HepG2 (cell line): ENCODE measurements around the gene CKAP2L. TPM values are rescaled to one million over a fixed set of nuclear protein-coding genes. Genes with fewer than 3 reads are reported as not detected.

Experiments used
- ATAC-seq: fragments of 200-7000 bp; cut with Tn5 transposase; 3 replicates; pipeline ENCODE4 v1.9.1; 2020; ENCODE audit warnings: mild to moderate bottlenecking, moderate library complexity
- BruUV-seq: library from RNA; stranded (reverse); fragments of 400-500 nt; replicated peaks from 2 replicates; lab custom pipeline; 2021; lab: Mats Ljungman, UMichigan
- CTCF ChIA-PET: fragments of 300-600 bp; formaldehyde crosslinking; extraction: SDS; loops from one replicate; lab custom pipeline; 2021; ENCODE audit warnings: low total read pairs, inconsistent platforms, low intra/inter-chr PET ratio; lab: Yijun Ruan, JAX
- POLR2A ChIA-PET: fragments of 350-600 bp; sonication (Branson Sonifier 250); formaldehyde crosslinking; loops from one replicate; lab custom pipeline; 2020; ENCODE audit warnings: antibody characterized with exemption, inconsistent platforms; lab: Yijun Ruan, JAX
- DNase-seq: peaks from one replicate; pipeline ENCODE4 v3.0.0-alpha.2; 2015; ENCODE audit warnings: low spot score
- FAIRE-seq: peaks from 3 replicates; lab custom pipeline; 2011; peaks lifted over from hg19 to GRCh38; lab: Jason Lieb, UNC
- H2AFZ ChIP-seq: one replicate; pipeline ENCODE4 v1.6.1; 2011; ENCODE audit warnings: low read length, inconsistent platforms
- H3K27ac ChIP-seq: fragments of 300-600 bp; 3 replicates; pipeline ENCODE4 v1.8.0; 2011; ENCODE audit warnings: mixed run types, mild to moderate bottlenecking, mixed read lengths, low read length, inconsistent platforms; ENCODE audit not compliant: insufficient read depth; ENCODE audit errors: extremely low read length
- H3K27me3 ChIP-seq, 2 experiments: fragments of 200-600 bp in 1 of 2; 2 replicates in 1 of 2; 3 replicates in 1 of 2; pipeline versions ENCODE4 v1.6.0 to v1.8.0; 2011; ENCODE audit warnings: low read length in 2 of 2, mild to moderate bottlenecking in 2 of 2, moderate library complexity in 2 of 2, inconsistent platforms in 1 of 2; ENCODE audit not compliant: insufficient read depth in 2 of 2, control insufficient read depth in 1 of 2
- H3K36me3 ChIP-seq, 2 experiments: fragments of 200-600 bp in 1 of 2; replicated peaks in 1 of 2; 2 replicates in 1 of 2; 3 replicates in 1 of 2; pipeline versions ENCODE4 v1.5.1 to v1.8.0; 2011; ENCODE audit warnings: low read length in 2 of 2, inconsistent platforms in 1 of 2; ENCODE audit not compliant: insufficient read depth in 2 of 2, control insufficient read depth in 1 of 2
- H3K4me1 ChIP-seq: 2 replicates; pipeline ENCODE4 v1.5.1; 2012; ENCODE audit warnings: low read length, inconsistent platforms; ENCODE audit not compliant: insufficient read depth
- H3K4me2 ChIP-seq: 2 replicates; pipeline ENCODE4 v1.6.0; 2011; ENCODE audit warnings: low read depth, low read length, inconsistent platforms
- H3K4me3 ChIP-seq, 3 experiments: fragments of 200-600 bp in 1 of 3; sonication (generic), shearing (Covaris generic) in 1 of 3; replicated peaks in 1 of 3; 2 replicates each; pipeline ENCODE4 v1.5.1; 2011 to 2016; ENCODE audit warnings: low read length in 3 of 3, inconsistent platforms in 2 of 3, low read depth in 2 of 3, mild to moderate bottlenecking in 2 of 3, control low read depth in 1 of 3, mixed read lengths in 1 of 3; ENCODE audit not compliant: insufficient read depth in 1 of 3
- H3K79me2 ChIP-seq: one replicate; pipeline ENCODE4 v1.6.1; 2011; ENCODE audit warnings: low read length, inconsistent platforms; ENCODE audit not compliant: insufficient read depth
- H3K9ac ChIP-seq: 2 replicates; pipeline ENCODE4 v1.6.0; 2011; ENCODE audit warnings: mild to moderate bottlenecking, low read depth, low read length, inconsistent platforms; ENCODE audit not compliant: insufficient read depth
- H3K9me3 ChIP-seq: 2 replicates; pipeline ENCODE4 v1.5.1; 2012; ENCODE audit warnings: mild to moderate bottlenecking, low read length
- H4K20me1 ChIP-seq: 2 replicates; pipeline ENCODE4 v1.6.0; 2011; ENCODE audit warnings: inconsistent platforms, mild to moderate bottlenecking, low read length, moderate library complexity; ENCODE audit not compliant: insufficient read depth
- BRCA1 ChIP-seq: sonication (generic); formaldehyde crosslinking; IDR thresholded peaks from 2 replicates; pipeline ENCODE4 v1.4.0; 2020; ENCODE audit warnings: missing genetic modification reagents
- CHCHD3 ChIP-seq: sonication (generic); formaldehyde crosslinking; IDR thresholded peaks from 2 replicates; pipeline ENCODE4 v1.8.0; 2022; ENCODE audit warnings: mild to moderate bottlenecking, missing genetic modification reagents, moderate library complexity
- ELF1 ChIP-seq: sonication (generic); formaldehyde crosslinking; IDR thresholded peaks from 2 replicates; pipeline ENCODE4 v1.4.0; 2020; ENCODE audit warnings: missing genetic modification reagents
- HNRNPUL1 ChIP-seq: fragments of 200-400 bp; formaldehyde crosslinking; IDR thresholded peaks from 2 replicates; pipeline ENCODE4 v1.6.1; 2017; ENCODE audit warnings: low read depth, mild to moderate bottlenecking, low read length, moderate library complexity
- HOXA7 ChIP-seq: sonication (generic); formaldehyde crosslinking; IDR thresholded peaks from 2 replicates; pipeline ENCODE4 v1.8.1; 2022; ENCODE audit warnings: mild to moderate bottlenecking, missing genetic modification reagents, moderate library complexity
- MLLT10 ChIP-seq: sonication (generic); formaldehyde crosslinking; IDR thresholded peaks from 2 replicates; pipeline ENCODE4 v1.4.0; 2020; ENCODE audit warnings: missing genetic modification reagents
- MNT ChIP-seq: fragments of 450-650 bp; IDR thresholded peaks from 2 replicates; pipeline ENCODE4 v1.6.1; 2016
- SETDB1 ChIP-seq: sonication (generic); formaldehyde crosslinking; IDR thresholded peaks from 2 replicates; pipeline ENCODE4 v1.5.1; 2020; ENCODE audit warnings: missing genetic modification reagents, mild to moderate bottlenecking, borderline replicate concordance
- ZBTB39 ChIP-seq: sonication (generic); formaldehyde crosslinking; IDR thresholded peaks from 2 replicates; pipeline ENCODE4 v1.5.0; 2020; ENCODE audit warnings: missing genetic modification reagents
- ZNF451 ChIP-seq: sonication (generic); formaldehyde crosslinking; IDR thresholded peaks from 2 replicates; pipeline ENCODE4 v1.5.0; 2020; ENCODE audit warnings: mild to moderate bottlenecking, missing genetic modification reagents
- ZNF607 ChIP-seq: sonication (generic); formaldehyde crosslinking; IDR thresholded peaks from 2 replicates; pipeline ENCODE4 v1.5.1; 2020; ENCODE audit warnings: missing genetic modification reagents, mild to moderate bottlenecking, borderline replicate concordance
- WGBS: methylation state at CpG from one replicate; pipeline ENCODE4 v1.1.6; 2017; ENCODE audit warnings: low lambda C conversion rate; 5-methylcytosine and 5-hydroxymethylcytosine counted together
- in situ Hi-C: cut with HindIII; loops from 2 replicates; pipeline ENCODE4 v1.10.0; 2017; ENCODE audit warnings: low pct_unique_long_range_greater_than_20kb; ENCODE audit not compliant: extremely low pct_ligation_motif_present
- intact Hi-C: fragments of 100-400 bp; cut with micrococcal nuclease; formaldehyde crosslinking; loops from one replicate; pipeline ENCODE4 v1.10.0; 2022; ENCODE audit not compliant: unreplicated experiment
- polyA plus RNA-seq, 8 experiments: library from polyadenylated mRNA; depleted of rRNA in 3 of 8; stranded (reverse) in 7 of 8; unstranded in 1 of 8; fragments of >200 nt; fragmentation: Illumina TruSeq in 4 of 8; extraction: Trizol in 4 of 8; gene quantifications; 2 replicates each; pipeline versions ENCODE4 v1.2.1 to v1.2.3, GENCODE V29; 2011 to 2016; ENCODE audit warnings: low read depth in 4 of 8, missing spikeins in 1 of 8, mixed read lengths in 1 of 8; ENCODE audit not compliant: insufficient read depth in 1 of 8
- total RNA-seq, 5 experiments: library from RNA; depleted of rRNA; stranded (reverse); fragments of >200 nt; fragmentation: Illumina TruSeq; extraction: Trizol; gene quantifications; 2 replicates each; pipeline ENCODE4 v1.2.3, GENCODE V29; 2016; ENCODE audit warnings: low read depth in 1 of 5
- TF ChIP-seq, protein P1 (sequence below): sonication (generic); formaldehyde crosslinking; IDR thresholded peaks from 2 replicates; pipeline ENCODE4 v1.4.0; 2020; ENCODE audit warnings: mild to moderate bottlenecking, low read depth, missing genetic modification reagents

CKAP2L gene
- total and polyA plus RNA-seq, 2 of the 13 experiments (the other 11 are each of a cell fraction or from before 2014, with no cell fraction given) = 7.1 to 9.5 TPM

GRCh38 chr2:112723995-112724394 lies 40.4 kb downstream of the CKAP2L start:
- no peak overlapping the region for H3K4me2 ChIP-seq
- no peaks in the 10 kb centered on the region for H3K9me3 ChIP-seq
- TF ChIP-seq ZNF451 (CRISPR knock-in tag) (peak; percentile 61; the same call in 1 of the 2 replicates), HOXA7 (CRISPR knock-in tag) (no peak), CHCHD3 (CRISPR knock-in tag) (0 out of 2 replicates have a peak, but pooled peaks have one; percentile 14), ZBTB39 (peak; percentile 44; the same call in 1 of the 2 replicates)
- H3K36me3 ChIP-seq = no peaks in the 10 kb centered on the region
- H3K79me2 ChIP-seq = no peaks in the 10 kb centered on the region
- 69% methylated on average over 8 of the region's 8 CpGs for WGBS
- no peak overlapping the region for H2AFZ ChIP-seq
- H4K20me1 ChIP-seq = no peaks in the 10 kb centered on the region
- no peak overlapping the region for H3K9ac ChIP-seq
- BruUV-seq = no TSS peak
- H3K27ac ChIP-seq = no peak overlapping the region
- H3K4me1 ChIP-seq = peaks cover 23% of the 10 kb centered on the region
- ATAC-seq (no peak), FAIRE-seq (no peak), DNase-seq (no peak)
- intact Hi-C loops (loop anchor here (10.0 kb wide), 1 partner anchor 459 kb away; no protein-coding TSS in a partner anchor), in situ Hi-C loops (loop anchor here (5.0 kb wide), 2 partner anchors 97 to 122 kb away; no protein-coding TSS in a partner anchor)
- POLR2A ChIA-PET = interaction anchor here (0.9 to 4.2 kb wide), 2 partner anchors 79 to 140 kb away, joined by 5 to 30 read pairs; partner anchors contain the start of gene CHCHD5
- H3K27me3 ChIP-seq = peaks cover 0 to 23% of the 10 kb centered on the region in 2 experiments
- CTCF ChIA-PET = interaction anchor here (0.6 to 5.8 kb wide), 3 partner anchors 78 to 123 kb away, joined by 3 to 113 read pairs (median 96); partner anchors contain the start of gene SLC20A1
- H3K4me3 ChIP-seq = no peak overlapping the region

DNA sequence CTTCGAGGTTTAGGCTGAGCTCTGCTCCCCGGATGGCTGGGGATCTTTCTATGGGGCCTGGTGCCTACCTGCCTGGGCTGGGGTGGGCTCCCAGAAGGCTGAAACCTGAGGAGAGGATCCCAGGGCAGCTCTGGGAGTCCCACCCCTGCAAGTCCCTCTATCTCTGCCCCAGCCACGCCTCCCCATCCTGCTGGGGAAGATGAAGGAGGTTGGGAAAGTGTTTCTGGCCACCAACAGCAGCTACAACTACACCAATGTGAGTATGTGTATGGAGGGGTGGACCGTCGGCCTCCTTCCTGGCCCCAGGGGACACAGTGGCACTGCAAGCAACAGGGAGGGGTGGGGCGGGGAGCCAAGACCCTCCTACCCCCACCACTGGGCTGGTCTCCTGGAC lies 40.9 kb downstream of the CKAP2L start:
- Histone ChIP-seq H3K27me3 (peaks cover 0 to 28% of the 10 kb centered on the region in 2 experiments), H3K4me2 (no peak overlapping the region), H3K9ac (no peak overlapping the region), H3K4me1 (peaks cover 23% of the 10 kb centered on the region), H3K4me3 (no peak overlapping the region), H3K27ac (no peak overlapping the region), H4K20me1 (no peaks in the 10 kb centered on the region), H3K36me3 (no peaks in the 10 kb centered on the region), H3K9me3 (no peaks in the 10 kb centered on the region), H3K79me2 (no peaks in the 10 kb centered on the region), H2AFZ (no peak overlapping the region)
- no peak for ATAC-seq
- FAIRE-seq = no peak
- POLR2A ChIA-PET = interaction anchor here (1.2 to 4.2 kb wide), 2 partner anchors 78 to 140 kb away, joined by 4 to 30 read pairs; partner anchors contain the start of genes CHCHD5 and SLC20A1
- in situ Hi-C loops = loop anchor here (5.0 kb wide), 2 partner anchors 96 to 121 kb away; no protein-coding TSS in a partner anchor
- DNase-seq = no peak
- intact Hi-C loops = loop anchor here (10.0 kb wide), 1 partner anchor 459 kb away; no protein-coding TSS in a partner anchor
- 6% methylated on average over 3 of the region's 6 CpGs for WGBS
- BruUV-seq = no TSS peak
- CTCF ChIA-PET = interaction anchor here (4.9 to 5.8 kb wide), 2 partner anchors 97 to 123 kb away, joined by 96 to 113 read pairs; no protein-coding TSS in a partner anchor
- no peak for TF ChIP-seq ELF1
- TF ChIP-seq ZNF607 (CRISPR knock-in tag) = no peak
- TF ChIP-seq BRCA1 (CRISPR knock-in tag) = no peak
- no peak for TF ChIP-seq MLLT10 (CRISPR knock-in tag)
- no peak for TF ChIP-seq HNRNPUL1
- no peak for TF ChIP-seq SETDB1
- no peak for TF ChIP-seq MNT
- TF ChIP-seq, protein P1, sequence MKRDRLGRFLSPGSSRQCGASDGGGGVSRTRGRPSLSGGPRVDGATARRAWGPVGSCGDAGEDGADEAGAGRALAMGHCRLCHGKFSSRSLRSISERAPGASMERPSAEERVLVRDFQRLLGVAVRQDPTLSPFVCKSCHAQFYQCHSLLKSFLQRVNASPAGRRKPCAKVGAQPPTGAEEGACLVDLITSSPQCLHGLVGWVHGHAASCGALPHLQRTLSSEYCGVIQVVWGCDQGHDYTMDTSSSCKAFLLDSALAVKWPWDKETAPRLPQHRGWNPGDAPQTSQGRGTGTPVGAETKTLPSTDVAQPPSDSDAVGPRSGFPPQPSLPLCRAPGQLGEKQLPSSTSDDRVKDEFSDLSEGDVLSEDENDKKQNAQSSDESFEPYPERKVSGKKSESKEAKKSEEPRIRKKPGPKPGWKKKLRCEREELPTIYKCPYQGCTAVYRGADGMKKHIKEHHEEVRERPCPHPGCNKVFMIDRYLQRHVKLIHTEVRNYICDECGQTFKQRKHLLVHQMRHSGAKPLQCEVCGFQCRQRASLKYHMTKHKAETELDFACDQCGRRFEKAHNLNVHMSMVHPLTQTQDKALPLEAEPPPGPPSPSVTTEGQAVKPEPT (CRISPR knock-in tag) = no peak
